Caco-2 (cell line): ENCODE results near the gene CPED1. TPM values are rescaled to one million over a fixed set of nuclear protein-coding genes. Genes with fewer than 3 reads are reported as not detected.

Experiments
- BruUV-seq: library from RNA; stranded (reverse); fragments of 400-500 nt; replicated peaks from 2 replicates; lab custom pipeline; 2021; lab: Mats Ljungman, UMichigan
- CTCF ChIA-PET: fragments of 300-600 bp; sonication (Branson Sonifier 250); formaldehyde crosslinking; loops from one replicate; lab custom pipeline; 2022; ENCODE audit warnings: antibody characterized with exemption; lab: Charles Lee
- POLR2A ChIA-PET: fragments of 300-600 bp; sonication (Branson Sonifier 250); formaldehyde crosslinking; loops from one replicate; lab custom pipeline; 2022; ENCODE audit warnings: antibody characterized with exemption; lab: Charles Lee
- DNase-seq, 2 experiments: peaks; one replicate each; pipeline versions ENCODE4 v3.0.0 to v3.0.0-alpha.2; 2020 to 2022
- H3K27me3 ChIP-seq: replicated peaks from 2 replicates; pipeline ENCODE4 v1.6.0; 2011; ENCODE audit warnings: low read length; ENCODE audit not compliant: control insufficient read depth, insufficient read depth
- H3K36me3 ChIP-seq: 2 replicates; pipeline ENCODE4 v1.5.1; 2011; ENCODE audit warnings: low read length; ENCODE audit not compliant: control insufficient read depth, insufficient read depth
- H3K4me1 ChIP-seq: fragments of 250-450 bp; sonication (Bioruptor Pico); 2 replicates; pipeline ENCODE4 v1.5.1; 2020; ENCODE audit warnings: mild to moderate bottlenecking
- H3K4me3 ChIP-seq: 2 replicates; pipeline ENCODE4 v1.5.1; 2011; ENCODE audit warnings: low read depth, mild to moderate bottlenecking, control low read depth, low read length
- H3K9me3 ChIP-seq: fragments of 250-450 bp; sonication (Bioruptor Pico); 2 replicates; pipeline ENCODE4 v1.5.1; 2020; ENCODE audit warnings: mild to moderate bottlenecking, moderate library complexity
- H3K27ac Mint-ChIP-seq: one replicate; pipeline ENCODE4 v1.8.0; 2022; ENCODE audit warnings: mixed read lengths; ENCODE audit not compliant: unreplicated experiment
- H3K27me3 Mint-ChIP-seq: one replicate; pipeline ENCODE4 v1.8.0; 2022; ENCODE audit warnings: mixed read lengths; ENCODE audit not compliant: insufficient read depth, unreplicated experiment
- H3K36me3 Mint-ChIP-seq: one replicate; pipeline ENCODE4 v1.8.0; 2022; ENCODE audit warnings: mild to moderate bottlenecking, mixed read lengths; ENCODE audit not compliant: insufficient read depth, unreplicated experiment
- H3K4me1 Mint-ChIP-seq: one replicate; pipeline ENCODE4 v1.8.0; 2022; ENCODE audit warnings: low read depth, mixed read lengths; ENCODE audit not compliant: unreplicated experiment
- H3K4me3 Mint-ChIP-seq: one replicate; pipeline ENCODE4 v1.8.0; 2022; ENCODE audit warnings: mild to moderate bottlenecking, moderate library complexity, mixed read lengths; ENCODE audit not compliant: unreplicated experiment
- H3K9me3 Mint-ChIP-seq: one replicate; pipeline ENCODE4 v1.8.0; 2022; ENCODE audit warnings: mixed read lengths; ENCODE audit not compliant: unreplicated experiment
- intact Hi-C: fragments of 100-400 bp; cut with micrococcal nuclease; formaldehyde crosslinking; loops from one replicate; pipeline ENCODE4 v1.10.0; 2022; ENCODE audit not compliant: unreplicated experiment
- total RNA-seq: library from RNA; stranded (reverse); gene quantifications from 2 replicates; pipeline ENCODE4 v1.2.3, GENCODE V29; 2022
- TF ChIP-seq, protein P1 (sequence below), 2 experiments: fragments of 200-600 bp in 1 of 2; IDR thresholded peaks; 1 replicate in 1 of 2; 2 replicates in 1 of 2; pipeline versions ENCODE4 v1.5.1 to v1.8.0; 2011 to 2022; ENCODE audit warnings: antibody characterized with exemption in 1 of 2, control low read depth in 1 of 2, inconsistent platforms in 1 of 2, low read depth in 1 of 2, low read length in 1 of 2, mild to moderate bottlenecking in 1 of 2, moderate library complexity in 1 of 2; ENCODE audit not compliant: insufficient read depth in 1 of 2, severe bottlenecking in 1 of 2, unreplicated experiment in 1 of 2

The CPED1 gene
- total RNA-seq, 1 experiment from 2014 or later, result 0.23 TPM

DNA sequence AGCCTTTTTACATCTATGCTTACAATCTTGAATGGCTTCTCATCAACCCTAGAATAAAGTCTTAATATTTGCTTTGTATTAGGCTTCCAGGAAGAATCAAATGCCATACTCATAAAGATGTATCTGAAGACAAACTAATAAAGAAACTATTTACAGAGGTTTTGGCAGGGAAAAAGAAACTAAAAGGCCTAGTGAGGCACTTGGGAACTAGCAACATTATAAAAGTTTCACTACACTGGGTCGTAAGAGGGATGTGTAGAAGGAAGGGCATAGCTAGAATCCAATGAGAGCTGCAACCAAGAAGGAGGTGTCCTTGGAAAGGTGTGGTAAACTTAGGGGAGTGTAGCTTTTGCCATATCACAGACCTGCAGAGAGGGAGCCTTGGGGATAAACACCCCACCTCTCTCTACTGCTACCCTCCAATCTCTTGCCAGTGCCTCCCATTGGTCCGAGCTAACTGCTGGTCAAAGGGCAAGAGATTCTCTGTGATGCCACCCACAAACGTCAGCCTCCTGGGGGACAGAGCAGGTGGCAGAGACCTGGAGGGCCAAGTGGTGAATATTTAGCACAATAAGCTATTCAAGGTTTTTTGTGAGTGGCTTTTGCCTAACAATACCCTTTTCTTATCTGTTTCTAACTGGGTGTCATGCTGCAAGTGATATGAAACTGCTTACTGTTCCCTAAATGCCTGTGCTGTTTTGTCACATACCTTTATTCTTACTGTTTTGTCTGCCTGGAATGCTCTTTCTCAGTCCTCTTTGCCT is 60.7 kb downstream of the CPED1 start:
- POLR2A ChIA-PET, result no interaction called here
- intact Hi-C loops, result no loop called here
- no peaks in the 10 kb centered on the region for H3K27me3 ChIP-seq
- H3K36me3 ChIP-seq, result no peaks in the 10 kb centered on the region
- DNase-seq, result no peak
- Mint-ChIP-seq H3K4me3 (no peak overlapping the region), H3K9me3 (peaks cover 10% of the 10 kb centered on the region), H3K27me3 (no peaks in the 10 kb centered on the region), H3K36me3 (no peaks in the 10 kb centered on the region), H3K4me1 (peaks cover 12% of the 10 kb centered on the region), H3K27ac (peak overlapping the region; percentile 24)
- H3K4me1 ChIP-seq, result peaks cover 10% of the 10 kb centered on the region; the same call in 1 of the 2 replicates
- H3K4me3 ChIP-seq, result no peak overlapping the region
- TF ChIP-seq, protein P1, sequence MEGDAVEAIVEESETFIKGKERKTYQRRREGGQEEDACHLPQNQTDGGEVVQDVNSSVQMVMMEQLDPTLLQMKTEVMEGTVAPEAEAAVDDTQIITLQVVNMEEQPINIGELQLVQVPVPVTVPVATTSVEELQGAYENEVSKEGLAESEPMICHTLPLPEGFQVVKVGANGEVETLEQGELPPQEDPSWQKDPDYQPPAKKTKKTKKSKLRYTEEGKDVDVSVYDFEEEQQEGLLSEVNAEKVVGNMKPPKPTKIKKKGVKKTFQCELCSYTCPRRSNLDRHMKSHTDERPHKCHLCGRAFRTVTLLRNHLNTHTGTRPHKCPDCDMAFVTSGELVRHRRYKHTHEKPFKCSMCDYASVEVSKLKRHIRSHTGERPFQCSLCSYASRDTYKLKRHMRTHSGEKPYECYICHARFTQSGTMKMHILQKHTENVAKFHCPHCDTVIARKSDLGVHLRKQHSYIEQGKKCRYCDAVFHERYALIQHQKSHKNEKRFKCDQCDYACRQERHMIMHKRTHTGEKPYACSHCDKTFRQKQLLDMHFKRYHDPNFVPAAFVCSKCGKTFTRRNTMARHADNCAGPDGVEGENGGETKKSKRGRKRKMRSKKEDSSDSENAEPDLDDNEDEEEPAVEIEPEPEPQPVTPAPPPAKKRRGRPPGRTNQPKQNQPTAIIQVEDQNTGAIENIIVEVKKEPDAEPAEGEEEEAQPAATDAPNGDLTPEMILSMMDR (IDR thresholded peaks at IDR 0.05; ENCODE audit: insufficient read depth in 1 of 2, low read depth in 1 of 2, low read length in 1 of 2, severe bottlenecking in 1 of 2, unreplicated experiment in 1 of 2), result no peak
- CTCF ChIA-PET, result interaction anchor here (0.5 to 1.3 kb wide), 2 partner anchors 23 to 63 kb away, joined by 3 to 4 read pairs; no protein-coding TSS in a partner anchor
- no peaks in the 10 kb centered on the region for H3K9me3 ChIP-seq
- BruUV-seq, result no TSS peak

DNA sequence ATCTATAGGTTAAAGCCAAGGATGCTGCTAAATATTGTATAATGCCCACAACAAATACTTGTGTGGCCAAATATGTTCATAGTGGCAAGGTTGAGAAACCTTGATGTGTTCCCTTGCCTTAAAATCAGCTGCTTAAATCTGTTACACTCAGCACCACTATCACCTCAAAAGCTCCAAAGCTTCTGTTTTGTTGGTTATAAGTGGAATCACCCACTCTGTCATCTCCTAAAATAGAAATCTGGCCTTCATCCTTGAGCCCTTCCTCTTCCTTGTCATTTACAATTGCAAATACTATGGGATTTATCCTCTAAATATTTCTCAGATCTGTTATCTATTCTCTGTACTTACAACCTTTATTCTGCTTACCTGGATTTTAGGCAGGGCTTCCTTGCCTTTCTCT is 61.4 kb downstream of the CPED1 start:
- peaks cover 10% of the 10 kb centered on the region for H3K9me3 Mint-ChIP-seq
- POLR2A ChIA-PET, result no interaction called here
- intact Hi-C loops, result no loop called here
- no peak overlapping the region for H3K4me3 ChIP-seq
- H3K4me1 ChIP-seq, result peaks cover 10% of the 10 kb centered on the region; the same call in 1 of the 2 replicates
- BruUV-seq, result no TSS peak
- no peaks in the 10 kb centered on the region for H3K9me3 ChIP-seq
- TF ChIP-seq, protein P1 (IDR thresholded peaks at IDR 0.05; ENCODE audit: insufficient read depth in 1 of 2, low read depth in 1 of 2, low read length in 1 of 2, severe bottlenecking in 1 of 2, unreplicated experiment in 1 of 2), result no peak
- H3K27me3 Mint-ChIP-seq, result no peaks in the 10 kb centered on the region
- DNase-seq, result no peak
- no peak overlapping the region for H3K27ac Mint-ChIP-seq
- H3K27me3 ChIP-seq, result no peaks in the 10 kb centered on the region
- no peak overlapping the region for H3K4me3 Mint-ChIP-seq
- CTCF ChIA-PET, result interaction anchor here (1.3 kb wide), 1 partner anchor 63 kb away, joined by 3 read pairs; no protein-coding TSS in a partner anchor
- peaks cover 12% of the 10 kb centered on the region for H3K4me1 Mint-ChIP-seq
- no peaks in the 10 kb centered on the region for H3K36me3 ChIP-seq
- H3K36me3 Mint-ChIP-seq, result no peaks in the 10 kb centered on the region

DNA sequence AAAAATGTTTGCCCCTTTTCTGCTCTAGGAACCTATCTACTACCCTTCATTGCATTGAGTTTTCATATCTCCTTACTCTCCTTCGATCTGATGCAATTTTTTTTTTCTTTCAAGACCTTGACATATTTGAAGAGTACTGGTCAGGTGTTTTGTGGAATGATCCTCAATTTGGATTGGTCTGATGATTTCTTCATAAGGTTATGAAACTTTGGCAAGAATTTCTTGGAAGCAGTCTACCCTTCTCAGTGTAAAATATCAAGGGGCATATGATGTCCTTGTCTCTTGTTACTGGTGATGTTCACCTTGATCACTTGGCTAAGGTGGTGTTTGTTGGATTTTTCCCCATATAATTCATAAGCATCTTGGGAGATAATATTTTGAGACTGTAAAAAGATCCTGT is 64.7 kb downstream of the CPED1 start:
- no peaks in the 10 kb centered on the region for H3K36me3 Mint-ChIP-seq
- no peak for DNase-seq
- peaks cover 2% of the 10 kb centered on the region for H3K9me3 Mint-ChIP-seq
- TF ChIP-seq, protein P1 (IDR thresholded peaks at IDR 0.05; ENCODE audit: insufficient read depth in 1 of 2, low read depth in 1 of 2, low read length in 1 of 2, severe bottlenecking in 1 of 2, unreplicated experiment in 1 of 2), result no peak
- H3K9me3 ChIP-seq, result no peaks in the 10 kb centered on the region
- H3K4me3 ChIP-seq, result no peak overlapping the region
- peaks cover 10% of the 10 kb centered on the region; the same call in 1 of the 2 replicates for H3K4me1 ChIP-seq
- CTCF ChIA-PET, result no interaction called here
- POLR2A ChIA-PET, result no interaction called here
- peaks cover 6% of the 10 kb centered on the region for H3K4me1 Mint-ChIP-seq
- H3K4me3 Mint-ChIP-seq, result no peak overlapping the region
- H3K27me3 Mint-ChIP-seq, result no peaks in the 10 kb centered on the region
- BruUV-seq, result no TSS peak
- intact Hi-C loops, result no loop called here
- no peaks in the 10 kb centered on the region for H3K36me3 ChIP-seq
- no peaks in the 10 kb centered on the region for H3K27me3 ChIP-seq
- no peak overlapping the region for H3K27ac Mint-ChIP-seq
